ENCODE results near the gene CCDC110.

Gene CCDC110

GRCh38 chr4:185421366-185422124, 50.0 kb downstream of the CCDC110 start:
- Histone ChIP-seq H3K27me3 (ENCODE audit: insufficient read depth, insufficient read length) (no peaks in the 10 kb centered on the region), H3K9me3 (ENCODE audit: insufficient read depth, low read length) (no peaks in the 10 kb centered on the region), H3K4me1 (ENCODE audit: insufficient read depth, insufficient read length) (no peaks in the 10 kb centered on the region), H3K36me3 (ENCODE audit: insufficient read depth, insufficient read length, low read length) (peaks cover 14% of the 10 kb centered on the region), H3K9ac (ENCODE audit: insufficient read length, low read depth) (no peak overlapping the region), H3K4me3 (ENCODE audit: insufficient read length, low read depth) (no peak overlapping the region)
- no peak for DNase-seq (ENCODE audit: low read depth, low spot score)
- TF ChIP-seq ZNF274 (IDR thresholded peaks at IDR 0.05; ENCODE audit: low read depth, low read length): no peak
- no peak for TF ChIP-seq YY1 (IDR thresholded peaks at IDR 0.05; ENCODE audit: insufficient read depth, insufficient read length)
- TF ChIP-seq SUZ12 (IDR thresholded peaks at IDR 0.05; ENCODE audit: extremely low read depth, insufficient read depth, insufficient read length): no peak

DNA sequence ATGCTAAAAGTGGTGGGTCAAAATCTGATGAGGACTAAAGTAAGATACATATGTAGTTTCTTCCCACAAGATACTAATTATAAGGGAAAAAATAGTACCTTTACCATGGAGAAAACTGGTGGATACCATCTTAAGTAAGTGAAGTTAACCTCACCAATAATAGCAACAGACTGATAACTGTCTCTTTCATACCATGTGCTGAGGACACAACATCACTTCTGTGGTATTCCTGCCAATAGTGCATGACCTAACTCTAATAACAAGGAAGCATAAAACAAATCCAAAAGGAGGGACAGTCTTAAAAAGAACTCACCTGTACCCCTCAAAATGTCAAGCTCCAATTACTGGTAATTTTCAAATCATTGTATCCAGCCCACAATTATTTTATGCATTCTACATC, 54.6 kb downstream of the CCDC110 start:
- Histone ChIP-seq H3K36me3 (ENCODE audit: insufficient read depth, insufficient read length, low read length) (peaks cover 25% of the 10 kb centered on the region), H3K9ac (ENCODE audit: insufficient read length, low read depth) (no peak overlapping the region), H3K27me3 (ENCODE audit: insufficient read depth, insufficient read length) (no peaks in the 10 kb centered on the region), H3K9me3 (ENCODE audit: insufficient read depth, low read length) (no peaks in the 10 kb centered on the region), H3K4me1 (ENCODE audit: insufficient read depth, insufficient read length) (no peaks in the 10 kb centered on the region), H3K4me3 (ENCODE audit: insufficient read length, low read depth) (no peak overlapping the region)
- no peak for DNase-seq (ENCODE audit: low read depth, low spot score)
- no peak for TF ChIP-seq SUZ12 (IDR thresholded peaks at IDR 0.05; ENCODE audit: extremely low read depth, insufficient read depth, insufficient read length)
- no peak for TF ChIP-seq ZNF274 (IDR thresholded peaks at IDR 0.05; ENCODE audit: low read depth, low read length)
- TF ChIP-seq YY1 (IDR thresholded peaks at IDR 0.05; ENCODE audit: insufficient read depth, insufficient read length): no peak

DNA sequence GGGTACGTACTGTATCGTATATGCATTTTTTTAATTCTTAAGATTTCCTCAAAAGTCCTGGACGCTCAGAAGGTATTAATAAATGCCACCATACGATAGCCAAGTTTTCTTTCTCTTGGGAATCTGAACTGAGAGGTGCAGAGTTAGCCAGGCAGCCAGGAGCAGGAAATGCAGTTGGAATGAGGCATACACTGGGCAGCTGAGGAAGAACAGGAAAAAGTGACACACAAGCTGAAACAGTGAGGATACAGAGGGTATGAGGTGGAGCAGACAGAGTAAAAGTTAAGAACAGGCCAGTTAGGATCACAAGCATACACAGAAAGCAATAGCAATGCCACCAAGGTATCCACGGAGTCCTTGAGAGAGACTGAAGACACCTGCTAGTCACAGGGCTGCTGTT, 59.1 kb downstream of the CCDC110 start:
- no peak for TF ChIP-seq YY1 (IDR thresholded peaks at IDR 0.05; ENCODE audit: insufficient read depth, insufficient read length)
- no peak for TF ChIP-seq ZNF274 (IDR thresholded peaks at IDR 0.05; ENCODE audit: low read depth, low read length)
- no peak for TF ChIP-seq SUZ12 (IDR thresholded peaks at IDR 0.05; ENCODE audit: extremely low read depth, insufficient read depth, insufficient read length)
- Histone ChIP-seq H3K9ac (ENCODE audit: insufficient read length, low read depth) (no peak overlapping the region), H3K9me3 (ENCODE audit: insufficient read depth, low read length) (no peaks in the 10 kb centered on the region), H3K4me1 (ENCODE audit: insufficient read depth, insufficient read length) (no peaks in the 10 kb centered on the region), H3K36me3 (ENCODE audit: insufficient read depth, insufficient read length, low read length) (peaks cover 20% of the 10 kb centered on the region), H3K4me3 (ENCODE audit: insufficient read length, low read depth) (no peak overlapping the region), H3K27me3 (ENCODE audit: insufficient read depth, insufficient read length) (no peaks in the 10 kb centered on the region)
- DNase-seq (ENCODE audit: low read depth, low spot score): no peak

DNA sequence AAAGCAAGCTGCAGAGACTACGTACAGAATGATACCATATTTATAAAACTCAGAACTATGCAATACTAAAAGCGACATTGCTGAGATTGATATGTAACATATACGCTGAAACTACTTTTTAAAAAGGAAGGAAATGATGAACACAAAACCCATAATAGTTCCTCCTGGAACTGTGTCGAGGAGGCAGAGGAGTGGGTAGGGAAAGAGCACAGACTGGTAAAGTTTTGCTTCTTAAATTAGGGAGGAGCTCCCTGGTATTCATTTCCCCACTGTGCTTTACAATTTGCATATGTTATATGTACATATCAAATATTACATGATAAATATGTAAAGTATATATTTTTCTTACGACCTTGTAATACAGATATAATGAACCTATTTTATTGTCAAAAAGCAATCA, 59.7 kb downstream of the CCDC110 start:
- Histone ChIP-seq H3K9me3 (ENCODE audit: insufficient read depth, low read length) (no peaks in the 10 kb centered on the region), H3K4me1 (ENCODE audit: insufficient read depth, insufficient read length) (no peaks in the 10 kb centered on the region), H3K36me3 (ENCODE audit: insufficient read depth, insufficient read length, low read length) (peaks cover 17% of the 10 kb centered on the region), H3K9ac (ENCODE audit: insufficient read length, low read depth) (no peak overlapping the region), H3K27me3 (ENCODE audit: insufficient read depth, insufficient read length) (no peaks in the 10 kb centered on the region), H3K4me3 (ENCODE audit: insufficient read length, low read depth) (no peak overlapping the region)
- DNase-seq (ENCODE audit: low read depth, low spot score): no peak
- TF ChIP-seq ZNF274 (IDR thresholded peaks at IDR 0.05; ENCODE audit: low read depth, low read length) (no peak), SUZ12 (IDR thresholded peaks at IDR 0.05; ENCODE audit: extremely low read depth, insufficient read depth, insufficient read length) (no peak), YY1 (IDR thresholded peaks at IDR 0.05; ENCODE audit: insufficient read depth, insufficient read length) (no peak)

- H3K4me1 ChIP-seq (ENCODE audit: insufficient read depth, insufficient read length): no peaks in the 10 kb centered on the region
- no peaks in the 10 kb centered on the region for H3K9me3 ChIP-seq (ENCODE audit: insufficient read depth, low read length)
- H3K27me3 ChIP-seq (ENCODE audit: insufficient read depth, insufficient read length): no peaks in the 10 kb centered on the region
- peaks cover 16% of the 10 kb centered on the region for H3K36me3 ChIP-seq (ENCODE audit: insufficient read depth, insufficient read length, low read length)
- TF ChIP-seq ZNF274 (IDR thresholded peaks at IDR 0.05; ENCODE audit: low read depth, low read length): no peak
- no peak for TF ChIP-seq YY1 (IDR thresholded peaks at IDR 0.05; ENCODE audit: insufficient read depth, insufficient read length)
- no peak for TF ChIP-seq SUZ12 (IDR thresholded peaks at IDR 0.05; ENCODE audit: extremely low read depth, insufficient read depth, insufficient read length)
- H3K4me3 ChIP-seq (ENCODE audit: insufficient read length, low read depth): no peak overlapping the region
- no peak overlapping the region for H3K9ac ChIP-seq (ENCODE audit: insufficient read length, low read depth)
- DNase-seq (ENCODE audit: low read depth, low spot score): no peak
These were observed 63.1 kb downstream of the CCDC110 start for GRCh38 chr4:185408432-185408831.

DNA sequence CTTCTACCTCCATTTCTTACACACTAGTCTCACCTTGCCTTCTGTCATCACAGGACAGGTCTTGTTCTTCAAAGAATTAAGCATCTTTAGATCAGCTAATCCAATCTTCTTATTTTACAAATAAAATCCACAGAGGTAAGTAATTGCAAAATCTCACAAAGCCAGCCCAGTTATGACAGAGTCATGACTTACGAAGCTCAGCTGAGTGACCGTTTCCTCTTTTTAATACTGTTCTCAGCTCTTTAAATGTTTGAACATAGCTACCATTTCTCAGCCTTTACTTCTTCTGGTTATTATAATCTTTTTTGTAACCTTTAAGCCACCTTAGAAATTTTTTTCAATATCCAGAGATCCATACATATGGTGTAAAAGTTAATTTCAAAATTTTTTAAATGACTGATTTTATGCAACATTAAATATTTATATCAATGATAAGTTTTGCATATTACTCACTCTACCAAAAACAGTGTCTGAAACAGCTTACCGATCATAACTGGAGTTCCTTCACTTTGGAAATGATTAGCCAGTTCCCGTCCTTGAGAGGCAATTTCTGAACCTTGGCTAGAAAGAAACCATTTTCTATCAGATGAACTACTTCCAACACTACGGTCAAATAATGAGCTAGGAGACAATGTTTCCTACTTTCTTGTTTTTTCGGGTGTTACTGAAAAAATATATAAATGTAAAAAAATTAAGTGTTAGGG, 66.1 kb downstream of the CCDC110 start:
- no peak for DNase-seq (ENCODE audit: low read depth, low spot score)
- H3K4me1 ChIP-seq (ENCODE audit: insufficient read depth, insufficient read length): no peaks in the 10 kb centered on the region
- no peak overlapping the region for H3K4me3 ChIP-seq (ENCODE audit: insufficient read length, low read depth)
- TF ChIP-seq ZNF274 (IDR thresholded peaks at IDR 0.05; ENCODE audit: low read depth, low read length) (no peak), SUZ12 (IDR thresholded peaks at IDR 0.05; ENCODE audit: extremely low read depth, insufficient read depth, insufficient read length) (no peak), YY1 (IDR thresholded peaks at IDR 0.05; ENCODE audit: insufficient read depth, insufficient read length) (no peak)
- peaks cover 22% of the 10 kb centered on the region for H3K36me3 ChIP-seq (ENCODE audit: insufficient read depth, insufficient read length, low read length)
- H3K27me3 ChIP-seq (ENCODE audit: insufficient read depth, insufficient read length): no peaks in the 10 kb centered on the region
- no peaks in the 10 kb centered on the region for H3K9me3 ChIP-seq (ENCODE audit: insufficient read depth, low read length)
- no peak overlapping the region for H3K9ac ChIP-seq (ENCODE audit: insufficient read length, low read depth)

DNA sequence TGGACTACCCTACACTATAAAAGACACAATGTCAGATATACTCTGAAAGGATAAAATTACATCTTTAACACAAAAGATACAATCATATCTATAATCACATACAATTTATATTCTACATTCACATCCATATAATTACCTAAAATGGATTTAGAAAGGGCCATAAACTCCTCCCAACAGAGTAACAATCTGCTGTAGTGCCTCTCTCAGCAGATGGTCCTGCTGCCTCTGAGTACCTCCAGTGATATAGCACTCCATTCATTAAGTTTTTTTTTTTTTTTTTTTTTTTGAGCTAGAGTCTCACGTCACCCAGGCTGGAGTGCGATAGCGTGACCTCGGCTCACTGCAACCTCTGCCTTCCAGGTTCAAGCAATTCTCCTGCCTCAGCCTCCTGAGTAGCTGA, 67.5 kb downstream of the CCDC110 start:
- H3K36me3 ChIP-seq (ENCODE audit: insufficient read depth, insufficient read length, low read length): peaks cover 25% of the 10 kb centered on the region

More for the DNA sequence above, 67.5 kb downstream of the CCDC110 start:
- no peaks in the 10 kb centered on the region for H3K9me3 ChIP-seq (ENCODE audit: insufficient read depth, low read length)
- no peaks in the 10 kb centered on the region for H3K4me1 ChIP-seq (ENCODE audit: insufficient read depth, insufficient read length)
- TF ChIP-seq YY1 (IDR thresholded peaks at IDR 0.05; ENCODE audit: insufficient read depth, insufficient read length): no peak
- TF ChIP-seq SUZ12 (IDR thresholded peaks at IDR 0.05; ENCODE audit: extremely low read depth, insufficient read depth, insufficient read length): no peak
- no peak for TF ChIP-seq ZNF274 (IDR thresholded peaks at IDR 0.05; ENCODE audit: low read depth, low read length)
- H3K4me3 ChIP-seq (ENCODE audit: insufficient read length, low read depth): no peak overlapping the region
- no peak overlapping the region for H3K9ac ChIP-seq (ENCODE audit: insufficient read length, low read depth)
- no peak for DNase-seq (ENCODE audit: low read depth, low spot score)
- no peaks in the 10 kb centered on the region for H3K27me3 ChIP-seq (ENCODE audit: insufficient read depth, insufficient read length)

All from NT2/D1 (cell line).